GM18502 (cell line): ENCODE data around the gene FRS3.
"Not testable (repeated sequence)": the region's sequence is repeated elsewhere in the genome, so short reads cannot be mapped to it uniquely, and the experiment has no call there.

Experiments used
- ATAC-seq: cut with Tn5 transposase; IDR thresholded peaks from one replicate; pipeline ENCODE4 v1.9.1; 2021; ENCODE audit warnings: mild to moderate bottlenecking; ENCODE audit not compliant: unreplicated experiment, poor library complexity

The FRS3 gene, protein sequence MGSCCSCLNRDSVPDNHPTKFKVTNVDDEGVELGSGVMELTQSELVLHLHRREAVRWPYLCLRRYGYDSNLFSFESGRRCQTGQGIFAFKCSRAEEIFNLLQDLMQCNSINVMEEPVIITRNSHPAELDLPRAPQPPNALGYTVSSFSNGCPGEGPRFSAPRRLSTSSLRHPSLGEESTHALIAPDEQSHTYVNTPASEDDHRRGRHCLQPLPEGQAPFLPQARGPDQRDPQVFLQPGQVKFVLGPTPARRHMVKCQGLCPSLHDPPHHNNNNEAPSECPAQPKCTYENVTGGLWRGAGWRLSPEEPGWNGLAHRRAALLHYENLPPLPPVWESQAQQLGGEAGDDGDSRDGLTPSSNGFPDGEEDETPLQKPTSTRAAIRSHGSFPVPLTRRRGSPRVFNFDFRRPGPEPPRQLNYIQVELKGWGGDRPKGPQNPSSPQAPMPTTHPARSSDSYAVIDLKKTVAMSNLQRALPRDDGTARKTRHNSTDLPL

DNA sequence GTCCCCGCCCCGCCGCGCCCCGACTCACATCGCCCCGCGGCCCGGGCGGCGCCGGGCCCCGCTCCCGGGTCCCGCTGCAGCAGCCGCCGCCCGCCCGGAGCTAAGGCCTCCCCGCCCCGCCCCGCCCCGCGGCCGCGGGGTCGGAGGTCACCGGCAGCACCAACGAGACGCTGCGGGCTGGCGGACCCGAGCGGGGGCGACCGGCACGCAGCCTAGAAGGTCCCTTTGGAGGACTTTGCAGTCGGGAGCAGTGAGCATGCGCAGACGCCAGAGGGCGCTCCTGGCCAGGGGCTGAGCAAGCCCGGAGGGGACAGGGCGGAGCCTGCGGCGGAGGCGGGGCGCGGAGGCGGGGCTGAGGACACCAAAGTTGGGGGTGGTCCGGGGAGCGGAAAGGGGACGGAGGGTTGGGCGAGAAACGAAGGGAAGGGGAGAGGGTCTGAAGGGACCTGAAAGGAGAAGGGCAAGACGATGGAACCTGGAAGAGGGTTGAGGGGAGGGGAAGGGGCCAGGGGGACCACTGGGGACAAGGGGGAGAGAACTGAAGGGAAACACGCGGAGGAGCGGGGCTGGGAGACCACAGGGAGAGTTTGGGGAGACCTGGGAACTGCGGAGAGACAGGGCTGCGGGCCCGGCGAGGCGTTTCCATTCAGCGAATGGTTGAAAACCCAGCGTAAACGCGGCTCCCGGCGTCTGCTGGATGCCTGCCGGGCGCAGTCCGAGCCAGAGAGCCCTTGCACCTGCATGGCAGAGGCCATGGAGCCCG, at the start of gene FRS3:
Gene FRS3, minus strand, starts transcription at position 113 of the 763 bp plus-strand sequence. CDS start 2,913 bp downstream, outside the sequence.
- ATAC-seq = peak; percentile 96

DNA sequence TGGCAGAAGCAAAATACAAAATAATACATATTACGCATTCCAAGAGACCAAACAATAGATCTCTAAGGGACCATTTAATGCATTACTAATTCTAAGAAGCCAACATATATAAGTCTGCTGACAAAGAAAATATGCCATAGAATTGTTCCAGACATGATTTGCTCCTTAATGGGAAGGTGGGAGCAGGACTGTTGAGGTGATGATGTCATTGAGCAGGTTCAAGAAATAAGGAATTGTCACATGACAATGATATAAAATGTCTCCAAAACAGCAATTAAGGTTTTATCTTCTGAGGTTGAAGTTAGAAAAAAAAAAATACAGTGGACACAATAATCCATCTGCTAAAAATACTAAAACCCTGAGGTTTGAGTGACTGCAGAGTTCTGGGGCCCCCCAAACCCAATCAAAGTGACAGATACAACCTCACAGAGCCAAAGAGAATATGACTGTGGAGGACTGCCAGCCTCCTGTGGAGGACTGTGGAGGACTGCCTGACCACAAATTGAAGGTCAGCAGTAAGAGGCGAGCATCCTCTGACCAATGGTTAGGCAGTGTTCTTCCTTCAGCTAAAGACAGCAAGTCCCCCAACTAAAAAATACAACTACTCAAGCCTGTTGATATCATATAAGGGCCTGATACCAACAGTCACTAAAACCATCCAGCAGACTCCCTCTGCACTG, 46.8 kb upstream of the FRS3 start:
- ATAC-seq = no peak

DNA sequence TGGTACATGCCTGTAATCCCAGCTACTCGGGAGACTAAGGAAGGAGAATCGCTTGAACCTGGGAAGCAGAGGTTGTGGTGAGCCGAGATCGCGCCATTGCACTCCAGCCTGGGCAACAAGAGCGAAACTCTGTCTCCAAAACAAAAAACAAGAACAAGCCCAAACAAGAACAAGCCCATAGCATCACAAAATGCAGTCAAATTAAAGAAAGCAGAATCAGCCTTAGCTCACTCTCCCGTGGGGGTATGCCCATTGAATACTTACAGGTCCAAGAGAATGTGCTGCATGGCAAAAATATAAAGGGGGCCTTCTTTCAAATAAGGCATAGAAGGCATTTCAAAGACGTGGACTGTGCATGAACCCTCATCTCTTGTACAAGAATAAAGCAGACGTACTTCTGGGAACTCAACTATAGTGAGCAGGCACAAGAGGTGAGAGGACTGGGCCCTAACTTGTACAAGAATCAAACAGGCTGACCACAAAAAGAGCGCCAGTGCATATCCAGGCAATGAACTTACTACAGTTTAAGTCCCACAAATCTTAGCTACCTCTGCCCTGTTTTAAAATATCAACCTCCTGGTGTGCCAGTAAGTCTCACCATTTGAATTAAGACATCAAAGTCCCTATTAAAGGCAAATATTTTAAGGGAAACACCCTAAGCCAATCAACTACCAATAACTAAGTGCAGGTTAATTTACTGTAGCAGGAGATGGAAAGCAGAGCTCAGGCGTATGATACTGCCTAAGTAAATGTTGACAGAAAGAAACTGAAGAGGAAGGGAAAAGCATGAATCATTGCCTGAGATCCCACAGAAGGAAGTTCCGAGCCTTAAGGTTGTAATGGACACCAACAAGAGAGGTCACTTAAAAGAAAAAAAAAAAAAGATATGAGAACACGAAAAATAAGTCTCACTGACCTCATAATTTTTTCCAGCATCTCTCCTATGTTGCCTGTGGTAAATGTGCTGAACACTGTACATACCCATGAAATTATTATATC, 45.2 kb upstream of the FRS3 start:
- no peak for ATAC-seq

DNA sequence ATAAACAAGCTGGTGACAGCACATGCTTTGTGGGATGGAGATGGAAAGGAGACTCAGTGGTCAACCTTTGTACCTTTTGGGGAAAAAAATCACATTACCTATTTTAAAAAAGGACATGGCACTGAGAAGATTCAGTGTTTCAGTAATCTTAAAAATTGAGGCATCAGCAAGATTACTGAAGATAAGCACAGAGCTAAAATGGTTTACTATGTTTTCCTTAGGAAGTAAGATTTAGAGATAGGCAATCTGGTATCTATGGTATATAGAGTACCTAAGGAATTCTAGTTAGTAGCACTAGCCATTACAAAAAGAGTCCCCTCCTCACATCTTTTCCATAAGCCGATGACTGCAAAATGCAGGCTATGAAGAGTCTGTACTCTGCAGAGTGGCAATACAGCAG, 43.5 kb upstream of the FRS3 start:
- ATAC-seq = no peak

- no peak for ATAC-seq
These were observed 42.3 kb upstream of the FRS3 start for GRCh38 chr6:41822021-41822420.

- no peak for ATAC-seq
These were observed 41.6 kb upstream of the FRS3 start for GRCh38 chr6:41821266-41821665.

GRCh38 chr6:41818271-41819054, 38.8 kb upstream of the FRS3 start:
- no peak for ATAC-seq

- ATAC-seq = no peak
These were observed 35.9 kb upstream of the FRS3 start for GRCh38 chr6:41815587-41815986.

DNA sequence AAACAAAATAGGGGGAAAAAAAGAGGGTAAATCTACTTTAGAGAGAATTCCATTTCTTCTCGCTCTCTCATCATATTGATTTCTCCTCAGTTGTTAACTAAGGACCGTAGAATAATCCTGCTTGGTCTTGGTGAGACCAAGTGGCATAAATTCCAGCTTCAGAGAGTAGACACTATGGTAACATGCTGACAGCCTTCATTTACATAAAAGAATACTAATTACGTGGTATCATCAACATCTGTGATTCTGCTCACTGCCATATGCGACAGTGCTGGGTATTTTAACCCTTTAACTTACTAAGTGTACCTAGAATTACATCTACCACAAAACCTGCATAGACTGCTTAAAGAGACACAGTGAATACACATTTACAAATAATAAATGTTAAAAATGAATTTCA, 34.9 kb upstream of the FRS3 start:
- no peak for ATAC-seq

- ATAC-seq = no peak
These were observed 34.3 kb upstream of the FRS3 start for GRCh38 chr6:41813956-41814355.

DNA sequence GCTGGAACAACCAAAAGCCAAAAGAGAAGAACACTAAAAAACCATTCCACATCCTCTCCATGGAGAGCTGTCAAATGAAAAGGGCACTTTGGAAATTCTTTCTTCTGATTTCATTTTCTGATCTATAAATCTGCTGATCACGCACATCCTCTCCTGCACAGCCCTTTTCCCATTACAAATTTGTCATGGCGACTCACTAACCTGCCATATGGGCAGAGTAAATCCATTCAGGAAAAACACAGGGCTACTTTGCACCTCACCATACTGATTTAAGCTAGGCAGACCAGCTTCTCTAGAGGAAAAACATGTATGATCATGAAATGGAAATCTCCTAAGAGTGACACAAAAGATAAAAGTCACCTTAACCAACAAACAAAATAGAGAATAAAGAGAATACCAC, 33.8 kb upstream of the FRS3 start:
- ATAC-seq = no peak

DNA sequence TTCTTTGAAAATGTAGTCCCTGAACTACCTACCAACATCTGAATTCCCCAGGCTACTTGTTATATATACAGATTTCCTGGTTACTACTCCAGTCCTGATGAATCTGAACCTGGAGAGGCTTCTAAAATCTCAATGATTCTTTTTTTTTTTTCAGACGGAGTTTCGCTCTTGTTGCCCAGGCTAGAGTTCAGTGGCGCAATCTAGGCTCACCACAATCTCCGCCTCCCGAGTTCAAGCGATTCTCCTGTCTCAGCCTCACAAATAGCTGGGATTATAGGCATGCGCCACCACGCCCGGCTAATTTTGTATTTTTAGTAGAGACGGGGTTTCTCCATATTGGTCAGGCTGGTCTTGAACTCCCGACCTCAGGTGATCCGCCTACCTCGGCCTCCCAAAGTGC, 32.2 kb upstream of the FRS3 start:
- not testable (repeated sequence) for ATAC-seq

- ATAC-seq = no peak
These were observed 31.4 kb upstream of the FRS3 start for GRCh38 chr6:41811095-41811494.

DNA sequence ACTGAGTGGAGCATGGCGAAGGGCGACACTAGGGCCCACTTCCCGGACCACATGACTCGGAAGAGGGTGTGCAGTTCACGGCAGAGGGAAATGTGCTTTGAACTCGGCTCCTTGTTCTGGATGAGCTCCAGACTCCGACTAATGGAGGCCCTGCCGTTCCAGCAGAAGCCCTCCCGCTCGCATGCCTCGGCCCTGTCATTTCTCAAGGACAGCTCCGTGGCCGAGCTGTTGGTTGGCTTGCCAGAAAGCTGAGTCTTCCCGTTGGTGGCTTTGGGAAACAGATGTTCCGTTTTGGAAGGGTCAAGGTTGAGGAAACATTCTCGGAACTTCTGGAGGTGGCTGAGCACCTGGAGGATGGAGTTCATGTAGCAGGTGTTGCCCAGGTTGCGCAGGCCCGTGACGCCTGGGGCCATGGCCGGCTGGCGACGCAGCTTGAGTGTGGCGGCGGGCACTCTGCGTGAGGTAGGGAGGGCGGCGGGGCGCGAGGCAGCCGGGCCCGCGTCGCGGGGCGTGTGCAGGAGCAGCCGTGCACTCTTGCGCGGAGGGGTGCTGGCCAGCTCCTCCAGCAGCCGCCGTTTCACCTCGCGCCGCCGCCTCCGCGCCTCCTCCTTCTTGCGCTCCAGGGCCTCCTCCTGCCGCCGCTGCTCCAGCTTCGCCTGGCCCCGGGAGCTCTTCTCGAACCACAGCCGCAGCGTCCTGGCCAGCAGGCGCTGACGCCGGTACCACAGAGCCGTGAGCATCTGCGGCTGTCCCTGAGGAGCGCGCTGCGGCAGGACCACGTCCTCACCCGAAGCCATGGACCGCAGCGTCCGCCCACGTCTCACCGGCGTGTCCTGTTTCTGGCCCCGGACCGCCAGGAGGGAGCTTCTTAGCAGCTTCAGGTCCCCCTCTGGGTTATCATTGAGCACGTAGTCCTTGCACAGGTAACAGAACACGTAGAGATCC, 26.4 kb upstream of the FRS3 start:
- no peak for ATAC-seq

DNA sequence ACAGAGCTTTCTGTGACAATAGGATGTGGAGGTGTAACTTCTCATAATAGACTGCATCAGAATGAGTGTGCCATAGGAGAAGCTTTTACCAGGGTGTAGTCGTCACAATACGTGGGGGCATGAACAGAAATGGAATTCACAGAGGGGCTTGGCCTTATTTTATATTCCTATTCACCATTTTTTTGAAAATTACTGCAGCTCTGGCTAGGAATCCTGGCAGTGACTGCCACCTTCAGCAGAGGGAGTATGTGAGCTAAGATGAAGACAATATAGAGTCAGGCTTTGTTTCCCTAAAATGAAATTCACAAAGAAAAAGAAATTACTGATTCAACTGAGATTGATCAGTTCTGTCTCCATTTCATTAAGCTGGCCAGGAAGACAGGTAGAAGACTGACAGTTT, 21.7 kb upstream of the FRS3 start:
- no peak for ATAC-seq

GRCh38 chr6:41799559-41799911, 19.8 kb upstream of the FRS3 start:
- no peak for ATAC-seq

- no peak for ATAC-seq
These were observed 19.3 kb upstream of the FRS3 start for GRCh38 chr6:41798901-41799558.
